AG04450 (cell line): ENCODE measurements around the gene KLHL2. TPM values are rescaled to one million over a fixed set of nuclear protein-coding genes. Genes with fewer than 3 reads are reported as not detected.

ENCODE experiments used
- CTCF ChIA-PET: fragments of 300-600, 350-600 bp; formaldehyde crosslinking; extraction: SDS; loops from one replicate; lab custom pipeline; 2022; ENCODE audit warnings: antibody characterized with exemption, inconsistent platforms; lab: Charles Lee
- POLR2A ChIA-PET: fragments of 350-600 bp; formaldehyde crosslinking; extraction: SDS; loops from one replicate; lab custom pipeline; 2021; ENCODE audit warnings: antibody characterized with exemption, inconsistent platforms; lab: Yijun Ruan, JAX
- DNase-seq: peaks from one replicate; pipeline ENCODE4 v3.0.0-alpha.2; 2011; ENCODE audit warnings: low read depth, low spot score
- H3K27ac ChIP-seq: one replicate; pipeline ENCODE4 v1.5.1; 2012; ENCODE audit warnings: low read depth, low read length, control low read depth
- H3K27me3 ChIP-seq: one replicate; pipeline ENCODE4 v1.6.0; 2012; ENCODE audit warnings: low read length; ENCODE audit not compliant: control insufficient read depth, insufficient read depth
- H3K4me3 ChIP-seq: 2 replicates; pipeline ENCODE4 v1.5.1; 2011; ENCODE audit warnings: mild to moderate bottlenecking, low read depth, low read length, control low read depth
- H3K9me3 ChIP-seq: 2 replicates; pipeline ENCODE4 v1.5.1; 2012; ENCODE audit warnings: low read length; ENCODE audit not compliant: control insufficient read depth, insufficient read depth
- polyA plus RNA-seq: library from polyadenylated mRNA; depleted of rRNA; stranded (reverse); fragments of >200 nt; gene quantifications from 2 replicates; pipeline ENCODE4 v1.2.3, GENCODE V29; 2011
- TF ChIP-seq, protein P1 (sequence below): IDR thresholded peaks from 2 replicates; pipeline ENCODE4 v1.5.1; 2011; ENCODE audit warnings: low read depth, low read length, control low read depth, inconsistent platforms

KLHL2 gene
- polyA plus RNA-seq, 1 experiment = 16.4 TPM

DNA sequence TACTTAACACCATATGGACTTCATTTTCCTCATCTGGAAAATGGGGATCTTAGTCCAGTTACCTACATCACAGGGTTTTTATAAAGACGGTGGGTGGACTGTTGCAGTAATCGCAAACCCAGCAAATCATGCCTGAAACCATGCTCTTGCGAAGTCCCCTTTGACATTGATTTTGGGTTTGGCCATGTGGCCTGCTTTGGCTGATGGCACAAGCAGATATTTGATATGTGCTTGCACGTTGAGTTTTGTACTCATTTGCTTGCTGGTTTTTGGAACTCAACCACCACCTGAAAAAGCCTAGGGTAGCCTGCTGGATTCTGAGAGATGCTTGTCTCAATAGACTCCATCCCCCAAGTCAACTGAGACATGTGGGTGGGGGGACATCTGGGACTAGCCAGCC lies 14.4 kb upstream of the KLHL2 start:
- Histone ChIP-seq H3K27me3 (peaks cover 4% of the 10 kb centered on the region), H3K9me3 (no peaks in the 10 kb centered on the region)
- no peak for DNase-seq

DNA sequence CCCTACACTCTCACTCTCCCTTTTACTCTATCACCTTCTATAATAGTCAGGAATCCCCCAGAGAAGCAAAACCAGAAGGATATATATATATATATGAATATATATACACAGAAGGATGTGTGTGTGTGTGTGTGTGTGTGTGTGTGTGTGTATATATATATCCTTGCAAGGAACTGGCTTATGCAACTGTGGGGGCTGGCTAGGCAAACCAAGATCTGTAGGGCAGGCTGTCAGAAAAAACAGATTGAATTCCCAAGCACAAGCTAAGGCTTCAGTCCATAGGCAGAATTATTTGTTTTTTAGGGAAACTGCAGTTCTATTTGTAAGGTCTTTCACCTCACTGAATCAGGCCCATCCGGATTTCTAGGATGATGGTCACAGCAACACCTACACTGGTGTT lies 13.0 kb upstream of the KLHL2 start:
- CTCF ChIA-PET = no interaction called here
- POLR2A ChIA-PET = no interaction called here
- no peak for DNase-seq
- Histone ChIP-seq H3K9me3 (no peaks in the 10 kb centered on the region), H3K4me3 (no peak overlapping the region), H3K27me3 (peaks cover 4% of the 10 kb centered on the region), H3K27ac (no peak overlapping the region)
- TF ChIP-seq, protein P1, sequence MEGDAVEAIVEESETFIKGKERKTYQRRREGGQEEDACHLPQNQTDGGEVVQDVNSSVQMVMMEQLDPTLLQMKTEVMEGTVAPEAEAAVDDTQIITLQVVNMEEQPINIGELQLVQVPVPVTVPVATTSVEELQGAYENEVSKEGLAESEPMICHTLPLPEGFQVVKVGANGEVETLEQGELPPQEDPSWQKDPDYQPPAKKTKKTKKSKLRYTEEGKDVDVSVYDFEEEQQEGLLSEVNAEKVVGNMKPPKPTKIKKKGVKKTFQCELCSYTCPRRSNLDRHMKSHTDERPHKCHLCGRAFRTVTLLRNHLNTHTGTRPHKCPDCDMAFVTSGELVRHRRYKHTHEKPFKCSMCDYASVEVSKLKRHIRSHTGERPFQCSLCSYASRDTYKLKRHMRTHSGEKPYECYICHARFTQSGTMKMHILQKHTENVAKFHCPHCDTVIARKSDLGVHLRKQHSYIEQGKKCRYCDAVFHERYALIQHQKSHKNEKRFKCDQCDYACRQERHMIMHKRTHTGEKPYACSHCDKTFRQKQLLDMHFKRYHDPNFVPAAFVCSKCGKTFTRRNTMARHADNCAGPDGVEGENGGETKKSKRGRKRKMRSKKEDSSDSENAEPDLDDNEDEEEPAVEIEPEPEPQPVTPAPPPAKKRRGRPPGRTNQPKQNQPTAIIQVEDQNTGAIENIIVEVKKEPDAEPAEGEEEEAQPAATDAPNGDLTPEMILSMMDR = no peak

More for the DNA sequence above, 14.4 kb upstream of the KLHL2 start:
- Histone ChIP-seq H3K4me3 (no peak overlapping the region), H3K27ac (no peak overlapping the region)
- ChIA-PET POLR2A (no interaction called here), CTCF (no interaction called here)
- TF ChIP-seq, protein P1 = no peak

- Histone ChIP-seq H3K27me3 (no peaks in the 10 kb centered on the region), H3K4me3 (no peak overlapping the region), H3K9me3 (no peaks in the 10 kb centered on the region), H3K27ac (no peak overlapping the region)
- DNase-seq = no peak
- TF ChIP-seq, protein P1 = no peak
- ChIA-PET POLR2A (no interaction called here), CTCF (no interaction called here)
Observed at GRCh38 chr4:165198329-165198728, 9.0 kb upstream of the KLHL2 start.

- no peak overlapping the region for H3K27ac ChIP-seq
- no peak for DNase-seq
- CTCF ChIA-PET = no interaction called here
- H3K9me3 ChIP-seq = no peaks in the 10 kb centered on the region
- no peak overlapping the region for H3K4me3 ChIP-seq
- no peaks in the 10 kb centered on the region for H3K27me3 ChIP-seq
- TF ChIP-seq, protein P1 = no peak
- POLR2A ChIA-PET = no interaction called here
Observed at GRCh38 chr4:165199286-165199685, 8.1 kb upstream of the KLHL2 start.

- H3K27me3 ChIP-seq = no peaks in the 10 kb centered on the region
- no peak overlapping the region for H3K4me3 ChIP-seq
- no peaks in the 10 kb centered on the region for H3K9me3 ChIP-seq
- CTCF ChIA-PET = no interaction called here
- H3K27ac ChIP-seq = no peak overlapping the region
- POLR2A ChIA-PET = interaction anchor here (0.6 kb wide), 1 partner anchor 53 kb away, joined by 3 read pairs; no protein-coding TSS in a partner anchor
- TF ChIP-seq, protein P1 = no peak
- DNase-seq = no peak
Observed at GRCh38 chr4:165199722-165200121, 7.6 kb upstream of the KLHL2 start.
